ENCODE data around the gene TICRR.
A peak's percentile ranks its signal among the peaks of the same experiment; 100 is the strongest.

TICRR gene

GRCh38 chr15:89667706-89667960 lies 92.4 kb downstream of the TICRR start:
- FAIRE-seq (no peak), DNase-seq (ENCODE audit: insufficient read length, low spot score) (no peak)
- TF ChIP-seq POLR2A (IDR thresholded peaks at IDR 0.05; ENCODE audit: low read depth, low read length) (no peak), SPI1 (IDR thresholded peaks at IDR 0.05; ENCODE audit: low read depth, low read length) (no peak), POLR2AphosphoS5 (IDR thresholded peaks at IDR 0.05; ENCODE audit: low read depth, low read length) (no peak), PAX5 (IDR thresholded peaks at IDR 0.05; ENCODE audit: insufficient read depth, low read length, severe bottlenecking) (no peak), POU2F2 (IDR thresholded peaks at IDR 0.05; ENCODE audit: low read depth, low read length) (no peak)

- TF ChIP-seq POU2F2 (IDR thresholded peaks at IDR 0.05; ENCODE audit: low read depth, low read length) (no peak), POLR2A (IDR thresholded peaks at IDR 0.05; ENCODE audit: low read depth, low read length) (no peak), SPI1 (IDR thresholded peaks at IDR 0.05; ENCODE audit: low read depth, low read length) (no peak), POLR2AphosphoS5 (IDR thresholded peaks at IDR 0.05; ENCODE audit: low read depth, low read length) (no peak), PAX5 (IDR thresholded peaks at IDR 0.05; ENCODE audit: insufficient read depth, low read length, severe bottlenecking) (no peak), TAF1 (IDR thresholded peaks at IDR 0.05; ENCODE audit: low read depth, low read length) (no peak)
- no peak for FAIRE-seq
- DNase-seq (ENCODE audit: insufficient read length, low spot score), result no peak
These were observed 92.9 kb downstream of the TICRR start for GRCh38 chr15:89668171-89668570.

GRCh38 chr15:89669309-89669865 lies 94.1 kb downstream of the TICRR start:
- TF ChIP-seq SPI1 (IDR thresholded peaks at IDR 0.05; ENCODE audit: low read depth, low read length), result no peak
- FAIRE-seq, result no peak
- no peak for DNase-seq (ENCODE audit: insufficient read length, low spot score)

- FAIRE-seq, result no peak
- no peak for DNase-seq (ENCODE audit: insufficient read length, low spot score)
- TF ChIP-seq PAX5 (IDR thresholded peaks at IDR 0.05; ENCODE audit: insufficient read depth, low read length, severe bottlenecking) (no peak), POLR2A (IDR thresholded peaks at IDR 0.05; ENCODE audit: low read depth, low read length) (no peak), SPI1 (IDR thresholded peaks at IDR 0.05; ENCODE audit: low read depth, low read length) (no peak), TAF1 (IDR thresholded peaks at IDR 0.05; ENCODE audit: low read depth, low read length) (no peak), POU2F2 (IDR thresholded peaks at IDR 0.05; ENCODE audit: low read depth, low read length) (no peak), POLR2AphosphoS5 (IDR thresholded peaks at IDR 0.05; ENCODE audit: low read depth, low read length) (no peak)
These were observed 94.7 kb downstream of the TICRR start for GRCh38 chr15:89669941-89670340.

- no peak for TF ChIP-seq PAX5 (IDR thresholded peaks at IDR 0.05; ENCODE audit: insufficient read depth, low read length, severe bottlenecking)
- no peak for TF ChIP-seq POU2F2 (IDR thresholded peaks at IDR 0.05; ENCODE audit: low read depth, low read length)
- no peak for TF ChIP-seq TAF1 (IDR thresholded peaks at IDR 0.05; ENCODE audit: low read depth, low read length)
- no peak for TF ChIP-seq POLR2AphosphoS5 (IDR thresholded peaks at IDR 0.05; ENCODE audit: low read depth, low read length)
- no peak for TF ChIP-seq POLR2A (IDR thresholded peaks at IDR 0.05; ENCODE audit: low read depth, low read length)
- no peak for TF ChIP-seq SPI1 (IDR thresholded peaks at IDR 0.05; ENCODE audit: low read depth, low read length)
- DNase-seq (ENCODE audit: insufficient read length, low spot score), result no peak
- no peak for FAIRE-seq
These were observed 95.8 kb downstream of the TICRR start for GRCh38 chr15:89670971-89671560.

GRCh38 chr15:89671687-89672086 lies 96.4 kb downstream of the TICRR start:
- TF ChIP-seq POU2F2 (IDR thresholded peaks at IDR 0.05; ENCODE audit: low read depth, low read length) (no peak), PAX5 (IDR thresholded peaks at IDR 0.05; ENCODE audit: insufficient read depth, low read length, severe bottlenecking) (no peak), TAF1 (IDR thresholded peaks at IDR 0.05; ENCODE audit: low read depth, low read length) (no peak), POLR2AphosphoS5 (IDR thresholded peaks at IDR 0.05; ENCODE audit: low read depth, low read length) (no peak), POLR2A (IDR thresholded peaks at IDR 0.05; ENCODE audit: low read depth, low read length) (no peak), SPI1 (IDR thresholded peaks at IDR 0.05; ENCODE audit: low read depth, low read length) (no peak)
- no peak for DNase-seq (ENCODE audit: insufficient read length, low spot score)
- no peak for FAIRE-seq

- TF ChIP-seq PAX5 (IDR thresholded peaks at IDR 0.05; ENCODE audit: insufficient read depth, low read length, severe bottlenecking) (no peak), SPI1 (IDR thresholded peaks at IDR 0.05; ENCODE audit: low read depth, low read length) (no peak), POLR2AphosphoS5 (IDR thresholded peaks at IDR 0.05; ENCODE audit: low read depth, low read length) (no peak), POU2F2 (IDR thresholded peaks at IDR 0.05; ENCODE audit: low read depth, low read length) (no peak), POLR2A (IDR thresholded peaks at IDR 0.05; ENCODE audit: low read depth, low read length) (no peak), TAF1 (IDR thresholded peaks at IDR 0.05; ENCODE audit: low read depth, low read length) (no peak)
- DNase-seq (ENCODE audit: insufficient read length, low spot score) (no peak), FAIRE-seq (peak; percentile 9)
These were observed 97.2 kb downstream of the TICRR start for GRCh38 chr15:89672221-89673164.

GRCh38 chr15:89673165-89673512 lies 97.9 kb downstream of the TICRR start:
- no peak for DNase-seq (ENCODE audit: insufficient read length, low spot score)
- FAIRE-seq, result no peak
- no peak for TF ChIP-seq PAX5 (IDR thresholded peaks at IDR 0.05; ENCODE audit: insufficient read depth, low read length, severe bottlenecking)
- TF ChIP-seq POLR2A (IDR thresholded peaks at IDR 0.05; ENCODE audit: low read depth, low read length), result no peak
- no peak for TF ChIP-seq POLR2AphosphoS5 (IDR thresholded peaks at IDR 0.05; ENCODE audit: low read depth, low read length)
- TF ChIP-seq SPI1 (IDR thresholded peaks at IDR 0.05; ENCODE audit: low read depth, low read length), result no peak
- TF ChIP-seq POU2F2 (IDR thresholded peaks at IDR 0.05; ENCODE audit: low read depth, low read length), result no peak
- no peak for TF ChIP-seq TAF1 (IDR thresholded peaks at IDR 0.05; ENCODE audit: low read depth, low read length)

GRCh38 chr15:89674526-89674925 lies 99.3 kb downstream of the TICRR start:
- FAIRE-seq, result no peak

More at GRCh38 chr15:89674526-89674925, 99.3 kb downstream of the TICRR start:
- no peak for DNase-seq (ENCODE audit: insufficient read length, low spot score)
- TF ChIP-seq TAF1 (IDR thresholded peaks at IDR 0.05; ENCODE audit: low read depth, low read length) (no peak), SPI1 (IDR thresholded peaks at IDR 0.05; ENCODE audit: low read depth, low read length) (no peak), PAX5 (IDR thresholded peaks at IDR 0.05; ENCODE audit: insufficient read depth, low read length, severe bottlenecking) (no peak), POLR2A (IDR thresholded peaks at IDR 0.05; ENCODE audit: low read depth, low read length) (no peak), POLR2AphosphoS5 (IDR thresholded peaks at IDR 0.05; ENCODE audit: low read depth, low read length) (no peak), POU2F2 (IDR thresholded peaks at IDR 0.05; ENCODE audit: low read depth, low read length) (no peak)

All from GM12891 (cell line).